Measurements from ENCODE around the gene CCDC137.

CCDC137 gene

GRCh38 chr17:81683584-81684441 lies 17.3 kb downstream of the CCDC137 start, which contains the start of the genes ARL16 and HGS:
ARL16 (minus strand) TSS chr17:81683797; CDS start chr17:81683753, 44 bp downstream.
HGS (plus strand) TSS chr17:81684011; CDS start chr17:81684067, 56 bp downstream.
- peak; percentile 98 for DNase-seq

GRCh38 chr17:81684442-81684911 lies 17.9 kb downstream of the CCDC137 start:
- DNase-seq, result no peak

GRCh38 chr17:81685108-81685507 lies 18.6 kb downstream of the CCDC137 start:
- DNase-seq, result no peak

GRCh38 chr17:81686614-81687013 lies 20.1 kb downstream of the CCDC137 start:
- DNase-seq, result no peak

GRCh38 chr17:81687770-81688541 lies 21.4 kb downstream of the CCDC137 start:
- no peak for DNase-seq

GRCh38 chr17:81688616-81689015 lies 22.1 kb downstream of the CCDC137 start:
- DNase-seq, result no peak

- DNase-seq, result no peak
These were observed 23.5 kb downstream of the CCDC137 start for GRCh38 chr17:81690066-81690465.

GRCh38 chr17:81690549-81690948 lies 24.0 kb downstream of the CCDC137 start:
- no peak for DNase-seq

- no peak for DNase-seq
These were observed 24.7 kb downstream of the CCDC137 start for GRCh38 chr17:81691196-81691595.

- DNase-seq, result no peak
These were observed 25.1 kb downstream of the CCDC137 start for GRCh38 chr17:81691608-81692007.

- no peak for DNase-seq
These were observed 27.1 kb downstream of the CCDC137 start for GRCh38 chr17:81693509-81694210.

- no peak for DNase-seq
These were observed 28.3 kb downstream of the CCDC137 start for GRCh38 chr17:81694810-81695209.

GRCh38 chr17:81695211-81695610 lies 28.7 kb downstream of the CCDC137 start:
- no peak for DNase-seq

- no peak for DNase-seq
These were observed 29.3 kb downstream of the CCDC137 start for GRCh38 chr17:81695801-81696200.

- DNase-seq, result no peak
These were observed 29.8 kb downstream of the CCDC137 start for GRCh38 chr17:81696218-81696941.

GRCh38 chr17:81697261-81698044 lies 30.9 kb downstream of the CCDC137 start:
- no peak for DNase-seq

GRCh38 chr17:81700353-81701287 lies 34.1 kb downstream of the CCDC137 start:
- DNase-seq, result no peak

GRCh38 chr17:81701288-81702071 lies 34.9 kb downstream of the CCDC137 start:
- no peak for DNase-seq

Measured in midbrain (tissue), 1 donor.